ENCODE measurements around the gene ASXL1.

DNA sequence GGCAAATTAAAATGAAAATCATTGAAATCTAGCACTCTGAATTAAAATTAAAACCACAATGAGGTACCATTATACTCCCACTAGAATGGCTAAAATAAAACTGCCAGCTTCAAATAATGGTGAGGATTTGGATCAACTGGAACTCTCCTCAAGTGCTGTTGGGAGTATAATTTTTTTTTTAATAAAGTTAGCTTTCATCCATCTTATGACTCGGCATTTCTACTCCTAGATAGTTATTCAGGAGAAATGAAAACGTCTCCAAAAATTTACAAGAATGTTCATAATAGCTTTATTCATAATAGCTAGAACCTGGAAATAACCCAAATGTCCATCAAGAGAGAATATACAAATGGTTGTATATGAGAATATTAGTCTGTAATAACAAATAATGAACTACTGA is 63.2 kb downstream of the ASXL1 start:
- TF ChIP-seq POLR2A (IDR thresholded peaks at IDR 0.05): no peak
- TF ChIP-seq, protein P1, sequence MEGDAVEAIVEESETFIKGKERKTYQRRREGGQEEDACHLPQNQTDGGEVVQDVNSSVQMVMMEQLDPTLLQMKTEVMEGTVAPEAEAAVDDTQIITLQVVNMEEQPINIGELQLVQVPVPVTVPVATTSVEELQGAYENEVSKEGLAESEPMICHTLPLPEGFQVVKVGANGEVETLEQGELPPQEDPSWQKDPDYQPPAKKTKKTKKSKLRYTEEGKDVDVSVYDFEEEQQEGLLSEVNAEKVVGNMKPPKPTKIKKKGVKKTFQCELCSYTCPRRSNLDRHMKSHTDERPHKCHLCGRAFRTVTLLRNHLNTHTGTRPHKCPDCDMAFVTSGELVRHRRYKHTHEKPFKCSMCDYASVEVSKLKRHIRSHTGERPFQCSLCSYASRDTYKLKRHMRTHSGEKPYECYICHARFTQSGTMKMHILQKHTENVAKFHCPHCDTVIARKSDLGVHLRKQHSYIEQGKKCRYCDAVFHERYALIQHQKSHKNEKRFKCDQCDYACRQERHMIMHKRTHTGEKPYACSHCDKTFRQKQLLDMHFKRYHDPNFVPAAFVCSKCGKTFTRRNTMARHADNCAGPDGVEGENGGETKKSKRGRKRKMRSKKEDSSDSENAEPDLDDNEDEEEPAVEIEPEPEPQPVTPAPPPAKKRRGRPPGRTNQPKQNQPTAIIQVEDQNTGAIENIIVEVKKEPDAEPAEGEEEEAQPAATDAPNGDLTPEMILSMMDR (IDR thresholded peaks at IDR 0.05): no peak
- no peak for TF ChIP-seq EP300 (IDR thresholded peaks at IDR 0.05)
- no peak for TF ChIP-seq POLR2AphosphoS5 (IDR thresholded peaks at IDR 0.05)
